PC-9 (cell line): ENCODE measurements around the gene OR2V1.

Experiments
- CTCF ChIP-seq: fragments of 200-600 bp; sonication (generic); conservative IDR thresholded peaks from 2 replicates; pipeline ENCODE4 v1.6.1; 2017; ENCODE audit warnings: mixed run types, antibody characterized with exemption, mild to moderate bottlenecking, moderate library complexity
- EZH2 ChIP-seq: fragments of 200-600 bp; sonication (generic); IDR thresholded peaks from 2 replicates; pipeline ENCODE4 v1.8.0; 2017; ENCODE audit warnings: antibody characterized with exemption, low read depth

GRCh38 chr5:181100121-181100875 lies 30.7 kb downstream of the OR2V1 start:
- TF ChIP-seq CTCF (no peak), EZH2 (no peak)
